Kidney glomerular epithelial cell (primary cell): ENCODE data around the gene WFDC12.

Experiments used
- DNase-seq: peaks from one replicate; lab custom pipeline; 2025; lab: John Stamatoyannopoulos, UW

The WFDC12 gene

DNA sequence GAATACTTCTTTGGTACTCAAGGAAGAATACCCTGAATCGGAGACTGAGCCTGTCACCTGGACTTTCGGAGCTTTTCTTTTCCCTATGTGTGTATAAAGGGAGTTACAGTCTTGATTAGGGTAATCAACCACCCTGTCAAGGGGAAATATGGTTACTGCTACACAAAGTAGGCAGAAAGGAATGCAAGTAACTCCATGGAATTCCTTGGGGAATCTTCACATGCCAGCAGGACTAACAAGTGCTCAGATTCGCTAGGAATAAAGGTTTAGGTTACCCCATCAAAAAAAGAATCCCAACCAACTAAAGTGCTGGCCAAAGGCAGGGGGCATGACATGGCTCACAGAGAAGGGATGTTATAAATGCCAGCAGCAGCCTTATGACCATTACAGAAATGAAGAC, 33.8 kb downstream of the WFDC12 start:
- peak; percentile 30 for DNase-seq

DNA sequence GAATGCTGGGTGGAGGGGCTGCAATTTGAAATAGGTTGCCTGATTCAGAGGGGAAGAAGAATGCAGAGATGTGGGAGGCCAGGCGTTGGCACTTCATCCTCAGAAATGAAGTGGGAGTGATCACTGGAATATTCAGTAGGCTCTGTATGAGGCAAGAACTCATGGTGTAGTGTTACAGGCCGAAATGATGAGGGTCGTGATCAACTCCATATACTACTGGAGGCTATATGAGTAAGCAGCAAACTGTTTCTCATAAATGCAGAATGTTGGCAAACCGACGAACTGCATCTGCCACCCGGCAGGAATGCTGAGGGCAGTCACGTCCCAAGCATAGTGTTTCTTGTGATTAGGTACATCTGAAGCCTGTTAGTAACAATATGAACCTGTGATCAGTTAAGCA, 36.0 kb downstream of the WFDC12 start:
- peak; percentile 80 for DNase-seq

- DNase-seq: no peak
Observed at GRCh38 chr20:45087814-45088213, 36.5 kb downstream of the WFDC12 start.

DNA sequence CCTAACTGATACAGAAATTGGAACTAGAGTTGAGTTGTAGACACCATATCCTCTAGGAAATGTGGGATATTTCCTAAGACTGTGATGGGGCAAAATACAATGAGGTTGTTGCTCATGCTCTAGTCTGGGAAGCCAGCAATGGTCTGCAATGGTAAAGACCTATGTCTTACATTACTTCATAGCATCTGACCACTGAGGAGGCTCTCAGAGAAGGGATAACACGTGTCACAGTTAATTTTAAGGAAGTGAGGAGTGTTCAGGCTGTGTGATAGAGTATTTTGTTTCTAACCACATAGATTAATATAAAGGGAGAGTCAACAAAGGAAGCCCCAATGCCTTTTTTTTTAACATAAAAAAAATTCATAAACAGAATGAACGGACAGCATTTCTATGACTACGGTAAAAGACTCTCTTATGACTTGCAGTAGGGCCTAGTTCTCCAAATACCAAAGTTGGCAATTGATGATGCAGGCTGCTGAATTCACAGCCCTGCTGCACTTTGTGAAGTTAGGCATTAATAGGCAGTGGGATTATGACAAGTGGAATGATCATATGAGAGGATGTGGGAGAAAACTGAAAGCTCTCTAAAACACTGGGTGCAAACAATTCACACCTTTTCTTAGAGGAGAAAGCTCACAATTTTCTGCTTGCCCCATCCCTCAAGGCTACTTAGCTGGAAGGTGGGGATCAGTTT, 37.0 kb downstream of the WFDC12 start:
- DNase-seq: no peak

DNA sequence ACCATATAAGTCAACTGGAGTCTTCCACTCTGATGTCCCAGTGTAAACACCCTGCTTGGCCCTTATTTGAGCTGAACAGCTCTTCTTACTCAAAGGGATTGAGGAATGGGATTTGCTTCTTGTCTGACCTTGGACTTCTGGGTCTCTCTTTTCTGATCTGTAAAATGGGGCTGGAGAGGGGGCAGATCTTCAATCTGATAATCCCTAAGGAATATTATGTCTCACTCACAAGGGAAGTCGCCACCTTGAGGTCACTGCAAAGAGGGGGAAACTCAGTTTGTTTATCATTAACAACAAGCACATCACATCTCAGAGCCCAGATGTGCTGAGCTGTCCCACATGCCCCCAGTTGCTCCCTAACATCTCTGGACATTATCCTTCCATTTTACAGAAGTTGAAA, 38.4 kb downstream of the WFDC12 start:
- no peak for DNase-seq

DNA sequence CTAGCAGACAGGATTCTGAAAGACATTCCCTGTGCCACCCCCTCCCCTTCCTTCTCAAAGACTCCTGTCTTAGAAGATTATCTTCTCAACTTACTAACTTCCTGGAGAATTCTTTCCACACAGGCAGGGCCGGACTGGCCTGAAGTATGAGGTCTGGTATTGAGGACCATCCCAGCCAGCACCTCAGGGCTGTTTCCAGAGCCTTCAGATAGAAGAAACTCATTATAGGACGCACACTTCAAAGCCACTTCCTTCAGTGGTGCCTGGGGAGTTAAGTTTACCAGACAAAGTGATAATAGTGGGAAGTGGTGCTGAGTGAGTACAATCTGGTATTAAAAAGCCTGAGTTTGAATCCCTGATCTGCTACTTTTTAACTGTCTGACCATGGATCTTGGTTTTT, 39.0 kb downstream of the WFDC12 start:
- DNase-seq: no peak

GRCh38 chr20:45083127-45083526, 41.1 kb downstream of the WFDC12 start:
- no peak for DNase-seq

DNA sequence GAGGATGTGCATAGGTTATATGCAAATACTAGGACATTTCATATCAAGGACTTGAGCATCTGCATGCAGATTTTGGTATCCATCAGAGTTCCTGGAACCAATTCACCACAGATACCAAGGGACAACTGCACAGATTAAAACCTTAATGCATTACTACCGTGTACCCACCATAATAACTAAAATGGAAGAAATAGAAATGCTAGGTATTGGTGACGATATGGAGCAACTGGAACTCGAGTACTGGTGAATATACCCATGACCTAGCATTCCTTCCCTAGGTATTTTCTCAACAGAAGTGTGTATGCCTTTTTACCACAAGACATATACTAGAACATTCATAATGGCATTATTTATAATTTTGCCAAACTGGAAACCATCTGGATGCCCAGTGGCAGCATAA, 41.8 kb downstream of the WFDC12 start:
- no peak for DNase-seq

DNA sequence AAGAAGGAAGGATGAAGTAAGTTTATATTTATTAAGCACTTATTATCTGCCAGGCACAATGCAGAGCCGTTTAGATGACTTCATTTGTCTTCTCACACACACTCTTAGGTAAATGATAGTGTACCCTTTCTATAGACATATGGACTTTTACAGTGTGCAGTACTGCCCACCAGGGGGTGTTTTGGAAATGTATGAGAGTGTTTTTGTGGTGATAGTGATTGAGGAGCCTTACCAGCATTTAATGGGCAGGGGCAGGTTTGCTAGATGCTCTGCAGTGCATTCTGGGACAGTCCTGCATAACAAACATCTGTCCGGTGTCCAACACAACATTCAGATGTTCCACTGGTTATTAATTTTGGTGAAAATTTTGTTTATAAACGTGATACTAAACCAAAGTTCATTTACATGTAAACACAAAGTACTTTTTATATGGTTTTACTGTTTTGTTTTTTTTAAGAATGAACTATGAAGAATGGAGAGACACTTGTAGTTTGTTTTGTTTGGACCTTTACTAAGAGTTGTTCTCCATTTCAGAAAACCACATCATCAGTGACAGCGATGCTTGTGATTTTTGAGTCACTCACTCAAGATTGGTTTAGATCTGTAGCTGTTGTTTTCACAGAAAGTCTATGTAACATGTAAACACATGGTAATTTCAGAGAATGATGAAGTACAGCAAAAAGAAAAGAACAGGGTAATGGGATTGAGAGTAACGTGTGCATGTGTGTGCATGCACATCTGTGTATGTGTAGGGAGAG, 43.2 kb downstream of the WFDC12 start:
- DNase-seq: no peak

DNA sequence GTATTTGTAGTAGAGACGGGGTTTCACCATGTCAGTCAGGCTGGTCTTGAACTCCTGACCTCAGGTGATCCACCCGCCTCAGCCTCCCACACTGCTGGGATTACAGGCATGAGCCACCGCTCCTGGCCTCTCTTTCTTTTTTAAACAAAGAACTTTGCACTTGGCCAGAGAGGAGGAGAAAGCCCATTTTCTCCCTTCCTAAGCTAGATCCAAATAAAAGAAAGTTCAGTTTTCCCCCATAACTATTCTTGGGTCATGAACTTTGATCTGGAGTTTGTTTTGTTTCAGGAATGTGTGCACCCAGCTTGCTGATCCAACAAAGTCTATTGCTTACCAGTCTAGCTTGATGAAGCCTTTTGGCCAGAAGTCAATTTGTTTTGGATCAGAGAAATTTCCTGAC, 46.7 kb downstream of the WFDC12 start:
- DNase-seq: no peak
